ENCODE results near the gene CAPN5.
A peak's percentile ranks its signal among the peaks of the same experiment; 100 is the strongest.

CAPN5 gene

DNA sequence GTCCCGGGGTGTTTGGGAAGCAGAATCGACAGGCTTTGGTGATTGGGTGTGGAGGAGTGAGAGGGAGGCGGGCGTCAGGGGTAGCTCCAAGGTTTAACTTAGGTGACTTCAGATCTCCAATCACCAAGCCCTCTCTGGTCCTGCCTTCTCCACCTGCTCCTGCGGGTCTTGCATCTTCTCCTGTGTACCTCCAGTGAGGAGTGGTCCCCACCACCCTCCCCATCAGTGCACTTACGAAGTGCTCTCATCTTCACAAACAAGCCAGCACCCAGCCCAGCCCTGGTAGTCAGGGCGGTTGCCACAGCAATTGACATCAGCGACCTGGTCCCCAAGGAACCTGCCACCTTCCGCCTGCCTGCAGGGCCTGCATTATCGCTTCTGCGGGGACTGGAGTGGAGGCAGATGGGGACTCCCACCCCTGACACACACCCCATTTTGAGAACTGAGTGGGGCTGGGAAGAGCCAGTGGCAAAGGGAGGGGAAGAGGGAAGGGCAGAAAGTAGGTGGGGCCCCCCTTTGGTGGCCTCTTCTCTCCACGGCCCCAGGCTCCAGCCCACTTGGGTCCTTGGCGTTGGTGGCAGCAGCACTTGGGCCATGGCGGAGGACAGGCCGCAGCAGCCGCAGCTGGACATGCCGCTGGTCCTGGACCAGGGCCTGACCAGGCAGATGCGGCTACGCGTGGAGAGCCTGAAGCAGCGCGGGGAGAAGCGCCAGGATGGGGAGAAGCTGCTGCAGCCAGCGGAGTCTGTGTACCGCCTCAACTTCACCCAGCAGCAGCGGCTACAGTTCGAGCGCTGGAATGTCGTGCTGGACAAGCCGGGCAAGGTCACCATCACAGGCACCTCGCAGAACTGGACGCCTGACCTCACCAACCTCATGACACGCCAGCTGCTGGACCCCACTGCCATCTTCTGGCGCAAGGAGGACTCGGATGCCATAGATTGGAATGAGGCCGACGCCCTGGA lies 35.8 kb downstream of the CAPN5 start, which contains the start of gene OMP:
Gene OMP (plus strand): TSS at position 595 of the 965 bp plus-strand sequence. CDS start 0 bp downstream, at position 595.
- H3K4me3 ChIP-seq (ENCODE audit: low read depth, low read length): no peak within 1 kb of the TSS
- TF ChIP-seq, protein P1, sequence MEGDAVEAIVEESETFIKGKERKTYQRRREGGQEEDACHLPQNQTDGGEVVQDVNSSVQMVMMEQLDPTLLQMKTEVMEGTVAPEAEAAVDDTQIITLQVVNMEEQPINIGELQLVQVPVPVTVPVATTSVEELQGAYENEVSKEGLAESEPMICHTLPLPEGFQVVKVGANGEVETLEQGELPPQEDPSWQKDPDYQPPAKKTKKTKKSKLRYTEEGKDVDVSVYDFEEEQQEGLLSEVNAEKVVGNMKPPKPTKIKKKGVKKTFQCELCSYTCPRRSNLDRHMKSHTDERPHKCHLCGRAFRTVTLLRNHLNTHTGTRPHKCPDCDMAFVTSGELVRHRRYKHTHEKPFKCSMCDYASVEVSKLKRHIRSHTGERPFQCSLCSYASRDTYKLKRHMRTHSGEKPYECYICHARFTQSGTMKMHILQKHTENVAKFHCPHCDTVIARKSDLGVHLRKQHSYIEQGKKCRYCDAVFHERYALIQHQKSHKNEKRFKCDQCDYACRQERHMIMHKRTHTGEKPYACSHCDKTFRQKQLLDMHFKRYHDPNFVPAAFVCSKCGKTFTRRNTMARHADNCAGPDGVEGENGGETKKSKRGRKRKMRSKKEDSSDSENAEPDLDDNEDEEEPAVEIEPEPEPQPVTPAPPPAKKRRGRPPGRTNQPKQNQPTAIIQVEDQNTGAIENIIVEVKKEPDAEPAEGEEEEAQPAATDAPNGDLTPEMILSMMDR (IDR thresholded peaks at IDR 0.05; ENCODE audit: low read depth, low read length): no peak
- no peak for DNase-seq (ENCODE audit: low read depth, low spot score)
- in situ Hi-C loops (cut with HindIII; ENCODE audit: low sequenced_read_pairs): no loop called here

DNA sequence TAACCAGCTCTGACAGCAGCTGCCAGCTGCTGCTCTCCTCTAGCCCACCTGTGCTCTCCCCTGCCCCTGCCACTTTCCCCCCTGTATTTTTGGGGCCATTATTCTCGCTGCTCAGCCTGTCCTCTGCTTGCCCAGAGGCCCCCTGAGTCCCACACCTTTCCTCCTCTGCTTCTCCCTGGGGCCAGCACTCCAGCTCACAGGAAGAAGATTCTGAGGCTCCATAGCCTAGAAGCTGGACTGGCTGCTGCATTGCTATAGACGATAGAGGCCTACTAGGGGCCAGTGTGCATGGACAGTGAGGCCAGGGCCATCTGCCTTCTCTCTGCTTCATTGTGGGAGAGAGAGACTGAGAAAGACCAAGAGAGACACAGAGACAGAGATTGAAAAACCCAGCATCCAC lies 36.5 kb downstream of the CAPN5 start:
- TF ChIP-seq, protein P1 (IDR thresholded peaks at IDR 0.05; ENCODE audit: low read depth, low read length): no peak
- in situ Hi-C loops (cut with HindIII; ENCODE audit: low sequenced_read_pairs): no loop called here
- H3K4me3 ChIP-seq (ENCODE audit: low read depth, low read length): no peak overlapping the region
- DNase-seq (ENCODE audit: low read depth, low spot score): no peak

DNA sequence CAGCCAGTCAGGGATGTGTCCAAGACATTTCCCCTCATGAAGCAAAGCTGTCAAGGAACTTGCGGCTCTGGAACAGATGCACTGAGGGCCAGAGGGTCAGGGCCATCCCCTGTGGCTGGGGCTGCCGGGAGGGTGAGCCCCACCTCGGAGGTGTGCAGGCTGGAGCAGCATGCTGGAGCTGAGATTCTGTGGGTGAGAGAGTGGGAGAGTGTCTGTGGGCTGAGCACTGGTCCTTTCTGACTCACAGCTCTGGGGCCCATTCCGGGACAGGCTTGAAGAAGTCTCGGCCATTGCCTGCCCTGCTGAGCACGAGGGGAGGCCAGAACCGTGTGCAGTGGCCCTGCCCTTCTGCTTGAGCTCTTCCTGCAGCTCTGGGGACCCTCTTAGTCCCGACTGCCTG lies 38.0 kb downstream of the CAPN5 start:
- TF ChIP-seq, protein P1 (IDR thresholded peaks at IDR 0.05; ENCODE audit: low read depth, low read length): no peak
- no peak overlapping the region for H3K4me3 ChIP-seq (ENCODE audit: low read depth, low read length)
- in situ Hi-C loops (cut with HindIII; ENCODE audit: low sequenced_read_pairs): no loop called here
- DNase-seq (ENCODE audit: low read depth, low spot score): peak; percentile 18

DNA sequence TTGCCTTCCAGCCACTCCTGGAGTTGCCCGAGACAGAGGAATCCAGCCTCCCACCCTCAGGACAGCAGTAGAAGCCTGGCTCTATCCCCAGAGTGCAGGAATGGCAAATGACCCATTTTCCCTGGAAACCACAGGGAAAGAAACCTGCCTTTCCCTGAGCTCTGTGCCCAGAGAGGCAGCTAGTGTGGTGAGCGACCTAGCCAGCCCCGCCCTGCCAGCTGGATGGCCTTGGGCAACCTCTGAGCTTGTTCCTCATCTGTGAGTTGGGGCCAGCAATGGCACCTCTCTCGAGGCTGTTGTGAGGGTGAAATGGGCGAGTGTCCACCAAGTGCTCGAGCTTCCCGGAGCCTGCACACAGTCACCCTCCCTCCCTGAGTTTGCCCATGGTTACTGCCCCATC lies 39.5 kb downstream of the CAPN5 start:
- no peak for DNase-seq (ENCODE audit: low read depth, low spot score)
- TF ChIP-seq, protein P1 (IDR thresholded peaks at IDR 0.05; ENCODE audit: low read depth, low read length): no peak
- in situ Hi-C loops (cut with HindIII; ENCODE audit: low sequenced_read_pairs): no loop called here
- H3K4me3 ChIP-seq (ENCODE audit: low read depth, low read length): no peak overlapping the region

DNA sequence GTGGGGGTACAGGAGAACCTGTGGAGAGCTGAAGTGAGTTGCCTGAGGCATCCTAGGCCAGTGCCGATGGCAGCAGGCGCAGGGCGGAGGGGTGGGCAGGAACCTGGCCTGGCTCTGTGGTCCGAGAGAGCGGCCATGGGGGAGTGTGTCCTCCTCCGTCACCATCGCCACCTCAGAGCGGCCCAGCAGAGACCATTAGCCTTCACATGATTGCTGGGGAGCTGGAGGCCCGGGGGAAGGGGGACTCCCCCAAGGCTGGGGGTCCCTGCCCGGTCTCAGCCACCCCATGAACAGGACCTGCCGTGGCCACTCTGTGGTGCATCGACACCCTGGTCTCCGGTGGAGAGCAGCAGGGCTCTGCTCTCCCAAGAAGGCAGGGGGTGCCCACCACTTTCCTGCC lies 40.0 kb downstream of the CAPN5 start:
- in situ Hi-C loops (cut with HindIII; ENCODE audit: low sequenced_read_pairs): no loop called here

DNA sequence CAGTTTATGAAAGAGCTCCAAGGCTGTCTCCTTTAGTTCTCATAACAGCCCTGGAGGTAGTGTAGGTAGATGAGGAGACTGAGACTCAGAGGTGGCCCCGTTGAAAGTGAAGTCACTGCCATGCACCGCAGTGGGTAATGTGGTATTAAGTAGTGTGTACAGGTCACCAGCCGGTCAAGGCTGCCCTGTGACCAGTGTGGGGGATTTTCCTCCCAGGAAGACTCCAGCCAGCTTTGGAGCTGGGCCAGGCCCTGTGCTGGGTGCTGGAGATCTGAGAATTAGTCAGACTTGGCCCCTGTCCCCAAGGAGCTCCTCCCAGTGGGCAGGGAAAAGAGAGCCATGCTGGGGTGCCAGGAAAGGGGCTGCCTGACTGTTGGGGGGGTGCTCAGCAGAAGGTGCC lies 41.2 kb downstream of the CAPN5 start:
- peak; percentile 92 for DNase-seq (ENCODE audit: low read depth, low spot score)
- TF ChIP-seq, protein P1 (IDR thresholded peaks at IDR 0.05; ENCODE audit: low read depth, low read length): no peak
- no peak overlapping the region for H3K4me3 ChIP-seq (ENCODE audit: low read depth, low read length)
- in situ Hi-C loops (cut with HindIII; ENCODE audit: low sequenced_read_pairs): no loop called here

More for the DNA sequence above, 40.0 kb downstream of the CAPN5 start:
- TF ChIP-seq, protein P1 (IDR thresholded peaks at IDR 0.05; ENCODE audit: low read depth, low read length): no peak
- no peak for DNase-seq (ENCODE audit: low read depth, low spot score)
- no peak overlapping the region for H3K4me3 ChIP-seq (ENCODE audit: low read depth, low read length)

All from astrocyte of the spinal cord (primary cell).